Adrenal gland (tissue), 12 donors: ENCODE data around the gene INTS3. TPM values are rescaled to one million over a fixed set of nuclear protein-coding genes. Genes with fewer than 3 reads are reported as not detected.

ENCODE experiments used
- DNase-seq, 7 donors: peaks; one replicate each; pipeline ENCODE4 v3.0.0-alpha.2; 2019 to 2020
- H3K27ac ChIP-seq, 5 donors: fragments of 200-600 bp; sonication (generic) in 4 of 5; 1 replicate in 3 of 5; 2 replicates in 2 of 5; pipeline versions ENCODE4 v1.5.1 to v1.8.0; 2016 to 2020; ENCODE audit warnings: mild to moderate bottlenecking in 1 of 5
- H3K27me3 ChIP-seq: fragments of 200-600 bp; 2 replicates; pipeline ENCODE4 v1.8.0; 2021
- H3K36me3 ChIP-seq, 2 donors: fragments of 200-600 bp; replicated peaks in 1 of 2; 1 replicate in 1 of 2; 2 replicates in 1 of 2; pipeline versions ENCODE4 v1.5.1 to v1.8.0; 2018 to 2022
- H3K4me1 ChIP-seq, 2 donors: fragments of 200-600 bp; replicated peaks in 1 of 2; 1 replicate in 1 of 2; 2 replicates in 1 of 2; pipeline versions ENCODE4 v1.5.1 to v1.8.0; 2018 to 2021
- H3K4me3 ChIP-seq, 4 donors: fragments of 200-600 bp; sonication (generic) in 3 of 4; one replicate each; pipeline ENCODE4 v1.5.1; 2016 to 2018
- H3K9me3 ChIP-seq, 3 donors: fragments of 200-600 bp; sonication (generic) in 1 of 3; replicated peaks in 1 of 3; 1 replicate in 2 of 3; 2 replicates in 1 of 3; pipeline versions ENCODE4 v1.5.1 to v1.8.0; 2016 to 2021
- POLR2A ChIP-seq, 2 donors: fragments of 450-650 bp; IDR thresholded peaks; one replicate each; pipeline ENCODE4 v1.6.1; 2017; ENCODE audit warnings: antibody characterized with exemption in 2 of 2, mild to moderate bottlenecking in 2 of 2, moderate library complexity in 1 of 2
- WGBS, 4 donors: extraction: QIAGEN DNeasy Blood & Tissue Kit in 2 of 4; methylation state at CpG; one replicate each; pipeline versions ENCODE4 v1.1.5 to v1.1.7; 2013 to 2017; 5-methylcytosine and 5-hydroxymethylcytosine counted together
- intact Hi-C, 2 donors: fragments of 100-400 bp; cut with DNase I; formaldehyde crosslinking; loops; one replicate each; pipeline versions ENCODE4 v1.14.1 to v1.15.0; 2022 to 2023
- polyA plus RNA-seq, 3 donors: library from polyadenylated mRNA; stranded (reverse); fragments of 200-250 nt in 2 of 3; fragments of 350-450 nt in 1 of 3; fragmentation: Illumina TruSeq in 1 of 3; extraction: RNeasy Lipid Tissue Mini Kit (QIAGEN cat#74804) in 1 of 3; gene quantifications; one replicate each; pipeline ENCODE4 v1.2.3, GENCODE V29; 2013 to 2014
- total RNA-seq, 9 donors: library from RNA; depleted of rRNA in 4 of 9; stranded (reverse); fragments of >200 nt in 4 of 9; fragments of 120-200 nt in 1 of 9; fragmentation: NEBNext Ultra II Directional in 1 of 9; extraction: Animal tissue kit (Norgen Biotek cat#: 25700) in 1 of 9; gene quantifications; one replicate each; pipeline versions ENCODE4 v1.1.0 to v1.2.4, GENCODE V29; 2013 to 2023
- TF ChIP-seq, protein P1 (sequence below), 6 experiments: fragments of 450-650 bp in 4 of 6; fragments of 200-600 bp in 2 of 6; sonication (generic) in 1 of 6; IDR thresholded peaks; 1 replicate in 5 of 6; 2 replicates in 1 of 6; pipeline versions ENCODE4 v1.5.1 to v1.8.0; 2016 to 2021; ENCODE audit warnings: antibody characterized with exemption in 6 of 6, mild to moderate bottlenecking in 2 of 6, moderate library complexity in 1 of 6
- donor health status: healthy with polysubstance abuse.
- donor health status: Bipolar disorder and iron deficiency.
- donor health status: DM: yes; HTN: yes; CAD: no.
- donor health status: DM: no; HTN: no; CAD: no.
- donor health status: DM: no; HTN: no; CAD: no.
- donor health status: DM: yes; HTN: yes; CAD: no.

Gene INTS3
- total and polyA plus RNA-seq, 12 donors = 40.7 to 148 (median 61.2) TPM

DNA sequence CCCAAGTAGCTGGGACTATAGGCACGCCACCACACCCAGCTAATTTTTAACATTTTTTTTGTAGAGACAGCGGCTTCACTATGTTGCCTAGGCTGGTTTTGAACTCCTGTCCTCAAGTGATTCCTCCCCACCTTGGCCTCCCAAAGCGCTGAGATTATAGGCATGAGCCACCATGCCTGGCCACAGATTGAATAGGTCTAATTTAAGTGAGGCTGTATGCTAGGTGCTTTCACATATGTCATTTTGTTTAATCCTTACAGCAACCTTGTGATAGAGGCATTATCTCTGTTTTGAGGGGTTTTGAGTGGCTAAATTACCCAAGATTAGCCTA, 7.2 kb downstream of the INTS3 start:
- TF ChIP-seq, protein P1, sequence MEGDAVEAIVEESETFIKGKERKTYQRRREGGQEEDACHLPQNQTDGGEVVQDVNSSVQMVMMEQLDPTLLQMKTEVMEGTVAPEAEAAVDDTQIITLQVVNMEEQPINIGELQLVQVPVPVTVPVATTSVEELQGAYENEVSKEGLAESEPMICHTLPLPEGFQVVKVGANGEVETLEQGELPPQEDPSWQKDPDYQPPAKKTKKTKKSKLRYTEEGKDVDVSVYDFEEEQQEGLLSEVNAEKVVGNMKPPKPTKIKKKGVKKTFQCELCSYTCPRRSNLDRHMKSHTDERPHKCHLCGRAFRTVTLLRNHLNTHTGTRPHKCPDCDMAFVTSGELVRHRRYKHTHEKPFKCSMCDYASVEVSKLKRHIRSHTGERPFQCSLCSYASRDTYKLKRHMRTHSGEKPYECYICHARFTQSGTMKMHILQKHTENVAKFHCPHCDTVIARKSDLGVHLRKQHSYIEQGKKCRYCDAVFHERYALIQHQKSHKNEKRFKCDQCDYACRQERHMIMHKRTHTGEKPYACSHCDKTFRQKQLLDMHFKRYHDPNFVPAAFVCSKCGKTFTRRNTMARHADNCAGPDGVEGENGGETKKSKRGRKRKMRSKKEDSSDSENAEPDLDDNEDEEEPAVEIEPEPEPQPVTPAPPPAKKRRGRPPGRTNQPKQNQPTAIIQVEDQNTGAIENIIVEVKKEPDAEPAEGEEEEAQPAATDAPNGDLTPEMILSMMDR (IDR thresholded peaks at IDR 0.05) = no peak
- no peak for TF ChIP-seq POLR2A (IDR thresholded peaks at IDR 0.05)
- Histone ChIP-seq H3K4me3 (no peak overlapping the region), H3K9me3 (no peaks in the 10 kb centered on the region), H3K27me3 (no peaks in the 10 kb centered on the region), H3K4me1 (peaks cover 17 to 34% of the 10 kb centered on the region in 2 donors), H3K36me3 (peaks cover 0 to 2% of the 10 kb centered on the region in 2 donors), H3K27ac (peak overlapping the region in 3 of 5 donors; percentile 51 to 83 (median 63))
- intact Hi-C loops = no loop called here
- 84 to 96% (median 88%) methylated on average over 3 of the region's 3 CpGs for WGBS, 4 donors
- no peak for DNase-seq

DNA sequence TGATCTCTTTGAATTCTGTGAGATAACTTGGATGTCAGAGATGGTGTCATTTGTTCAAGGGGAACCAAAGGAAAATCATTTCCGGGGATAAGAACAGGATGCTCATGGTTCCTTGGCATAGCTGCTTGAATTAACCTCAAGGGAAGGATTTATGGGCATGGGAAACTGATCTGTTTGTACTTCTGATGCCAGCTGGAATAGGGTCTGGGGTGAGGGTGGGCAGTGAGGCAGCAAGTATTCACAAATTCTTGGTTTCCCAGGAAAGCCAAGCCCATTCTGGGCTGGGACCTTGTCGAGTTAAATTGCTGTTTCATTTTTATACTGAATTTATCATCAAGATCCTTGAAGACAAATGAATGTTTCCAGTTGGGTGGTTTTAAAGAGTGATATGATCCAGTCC, 14.1 kb downstream of the INTS3 start:
- no peak for DNase-seq
- peaks cover 14% of the 10 kb centered on the region in 2 donors for H3K4me1 ChIP-seq
- H3K36me3 ChIP-seq = peaks cover 0 to 53% of the 10 kb centered on the region in 2 donors
- 42 to 49% (median 45%) methylated on average over 2 of the region's 2 CpGs for WGBS, 4 donors
- H3K9me3 ChIP-seq = no peaks in the 10 kb centered on the region
- H3K27me3 ChIP-seq = no peaks in the 10 kb centered on the region
- TF ChIP-seq POLR2A (IDR thresholded peaks at IDR 0.05) = no peak
- TF ChIP-seq, protein P1 (IDR thresholded peaks at IDR 0.05) = no peak
- H3K27ac ChIP-seq = peak overlapping the region; percentile 2 to 86 (median 79)
- intact Hi-C loops = no loop called here
- no peak overlapping the region for H3K4me3 ChIP-seq

DNA sequence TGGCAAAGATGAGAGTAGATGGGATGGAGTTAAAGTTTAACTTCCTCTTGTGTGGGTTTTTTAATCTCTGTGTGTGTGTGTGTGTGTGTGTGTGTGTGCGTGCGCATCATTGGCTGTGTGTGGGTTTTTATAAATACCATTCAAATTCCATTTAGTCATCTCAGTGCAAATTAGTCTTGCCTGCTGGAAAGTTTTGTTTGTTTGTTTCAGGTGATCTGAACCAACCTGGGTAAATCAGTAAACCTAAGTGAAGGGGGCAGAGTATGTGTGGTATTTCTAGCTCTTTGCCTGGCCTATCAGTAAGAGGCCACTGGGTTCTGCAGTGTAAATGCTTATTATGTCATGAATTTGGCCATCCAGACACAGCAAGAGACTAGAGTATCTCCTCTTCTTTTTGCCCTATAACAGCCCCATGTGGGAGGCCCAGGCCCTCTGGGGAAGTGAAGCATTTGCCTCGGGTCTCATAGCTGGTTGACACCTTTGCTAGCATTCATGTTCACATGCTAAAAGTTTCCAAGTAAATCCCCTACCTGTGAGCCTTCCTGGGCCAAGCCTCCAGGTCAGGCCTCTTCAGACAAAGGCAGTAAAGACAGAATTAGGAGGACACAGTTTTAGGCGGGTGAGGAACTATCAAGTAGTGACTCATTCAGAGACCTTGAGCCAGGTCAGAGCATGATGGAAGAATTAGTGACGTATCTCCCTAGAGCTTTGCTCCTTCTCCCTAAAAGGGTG, 14.7 kb downstream of the INTS3 start:
- H3K36me3 ChIP-seq = peaks cover 0 to 59% of the 10 kb centered on the region in 2 donors
- intact Hi-C loops = no loop called here
- TF ChIP-seq POLR2A (IDR thresholded peaks at IDR 0.05) = no peak
- TF ChIP-seq, protein P1 (IDR thresholded peaks at IDR 0.05) = no peak
- DNase-seq = peak in 6 of 7 donors; percentile 36 to 76 (median 52)
- no peaks in the 10 kb centered on the region for H3K27me3 ChIP-seq
- H3K4me1 ChIP-seq = peaks cover 14% of the 10 kb centered on the region in 2 donors
- 46 to 54% (median 52%) methylated on average over 4 to 5 of the region's 5 CpGs for WGBS, 4 donors
- peak overlapping the region; percentile 2 to 86 (median 79) for H3K27ac ChIP-seq
- H3K4me3 ChIP-seq = no peak overlapping the region
- H3K9me3 ChIP-seq = no peaks in the 10 kb centered on the region

DNA sequence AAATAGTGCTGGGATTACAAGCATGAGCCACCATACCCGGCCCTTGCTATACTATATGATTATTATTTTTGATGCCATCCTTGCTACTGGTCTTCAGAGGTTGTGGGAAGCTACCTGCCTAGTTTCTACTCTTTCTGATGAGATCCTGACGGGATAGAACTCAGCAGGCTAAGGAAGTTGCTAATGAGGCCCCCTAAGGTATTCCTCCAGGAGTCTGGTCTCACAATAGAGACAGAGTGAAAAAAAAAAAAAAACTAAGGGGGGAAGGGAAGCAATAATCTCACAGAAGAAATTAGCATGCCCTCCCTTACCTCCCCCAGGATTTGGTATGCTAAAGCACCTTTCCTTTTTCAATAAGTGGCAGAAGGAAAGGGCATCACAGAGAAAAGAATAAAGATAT, 17.6 kb downstream of the INTS3 start:
- peaks cover 14 to 21% of the 10 kb centered on the region in 2 donors for H3K4me1 ChIP-seq
- no peak overlapping the region for H3K27ac ChIP-seq

More for the DNA sequence above, 17.6 kb downstream of the INTS3 start:
- no peak for DNase-seq
- H3K4me3 ChIP-seq = no peak overlapping the region
- H3K36me3 ChIP-seq = peaks cover 0 to 75% of the 10 kb centered on the region in 2 donors
- TF ChIP-seq, protein P1 (IDR thresholded peaks at IDR 0.05) = no peak
- no peak for TF ChIP-seq POLR2A (IDR thresholded peaks at IDR 0.05)
- WGBS, 4 donors = 93 to 100% (median 95%) methylated on average over 2 of the region's 2 CpGs
- intact Hi-C loops = no loop called here
- no peaks in the 10 kb centered on the region for H3K27me3 ChIP-seq
- H3K9me3 ChIP-seq = no peaks in the 10 kb centered on the region
